IPS-20b (cell line): Measurements from ENCODE around the gene KIRREL3.

ENCODE experiments used
- H3K27ac ChIP-seq: one replicate; pipeline ENCODE4 v1.5.1; 2013; ENCODE audit warnings: low read length
- H3K27me3 ChIP-seq: 2 replicates; pipeline ENCODE4 v1.6.1; 2013; ENCODE audit warnings: mild to moderate bottlenecking, low read length, inconsistent platforms; ENCODE audit not compliant: insufficient read depth
- H3K36me3 ChIP-seq: 2 replicates; pipeline ENCODE4 v1.6.1; 2013; ENCODE audit warnings: low read depth, mild to moderate bottlenecking, inconsistent platforms, low read length, moderate library complexity; ENCODE audit not compliant: insufficient read depth
- H3K4me1 ChIP-seq: 2 replicates; pipeline ENCODE4 v1.6.1; 2013; ENCODE audit warnings: mild to moderate bottlenecking, control low read depth, inconsistent platforms, low read length, moderate library complexity; ENCODE audit not compliant: insufficient read depth
- H3K4me3 ChIP-seq: 2 replicates; pipeline ENCODE4 v1.5.1; 2013; ENCODE audit warnings: mild to moderate bottlenecking, low read length, inconsistent platforms
- H3K9ac ChIP-seq: 2 replicates; pipeline ENCODE4 v1.6.1; 2013; ENCODE audit warnings: low read depth, mild to moderate bottlenecking, inconsistent platforms, low read length, moderate library complexity
- H3K9me3 ChIP-seq: 2 replicates; pipeline ENCODE4 v1.6.1; 2013; ENCODE audit warnings: mild to moderate bottlenecking, low read depth, low read length, inconsistent platforms; ENCODE audit not compliant: insufficient read depth

KIRREL3 gene

GRCh38 chr11:126997196-126997595 lies 3.4 kb downstream of the KIRREL3 start:
- Histone ChIP-seq H3K9ac (no peak overlapping the region), H3K36me3 (no peaks in the 10 kb centered on the region), H3K27ac (no peak overlapping the region), H3K4me3 (no peak overlapping the region), H3K27me3 (peaks cover 95% of the 10 kb centered on the region), H3K4me1 (peaks cover 4% of the 10 kb centered on the region; the same call in 1 of the 2 replicates), H3K9me3 (no peaks in the 10 kb centered on the region)

GRCh38 chr11:126996036-126996804 lies 4.3 kb downstream of the KIRREL3 start:
- Histone ChIP-seq H3K9me3 (no peaks in the 10 kb centered on the region), H3K27ac (no peak overlapping the region), H3K4me3 (no peak overlapping the region), H3K9ac (no peak overlapping the region), H3K27me3 (peaks cover 95% of the 10 kb centered on the region), H3K36me3 (no peaks in the 10 kb centered on the region), H3K4me1 (peaks cover 4% of the 10 kb centered on the region; the same call in 1 of the 2 replicates)

GRCh38 chr11:126993599-126993998 lies 7.0 kb downstream of the KIRREL3 start:
- Histone ChIP-seq H3K4me3 (no peak overlapping the region), H3K36me3 (no peaks in the 10 kb centered on the region), H3K27ac (no peak overlapping the region), H3K27me3 (peaks cover 84% of the 10 kb centered on the region), H3K9ac (no peak overlapping the region), H3K4me1 (no peaks in the 10 kb centered on the region; the same call in 1 of the 2 replicates), H3K9me3 (no peaks in the 10 kb centered on the region)

DNA sequence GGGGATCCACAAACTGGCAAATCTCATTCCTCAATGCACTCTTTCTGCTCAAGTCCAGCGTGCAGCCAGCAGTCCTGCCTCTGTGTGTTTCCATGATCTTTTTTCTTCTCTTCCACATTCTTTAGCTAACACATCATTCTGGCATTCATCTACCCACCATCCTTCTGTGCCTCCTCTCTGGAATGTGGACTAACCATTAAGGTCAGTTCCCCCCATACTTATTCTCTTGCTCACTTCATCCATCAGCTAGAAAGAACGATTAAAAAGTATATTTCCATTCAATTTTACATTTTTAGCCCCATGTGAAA lies 7.8 kb downstream of the KIRREL3 start:
- Histone ChIP-seq H3K27ac (no peak overlapping the region), H3K9ac (no peak overlapping the region), H3K36me3 (no peaks in the 10 kb centered on the region)

GRCh38 chr11:126992065-126992803 lies 8.3 kb downstream of the KIRREL3 start:
- no peaks in the 10 kb centered on the region; the same call in 1 of the 2 replicates for H3K4me1 ChIP-seq
- no peak overlapping the region for H3K27ac ChIP-seq
- H3K4me3 ChIP-seq, result no peak overlapping the region
- no peaks in the 10 kb centered on the region for H3K36me3 ChIP-seq
- H3K9ac ChIP-seq, result no peak overlapping the region
- no peaks in the 10 kb centered on the region for H3K9me3 ChIP-seq
- peaks cover 70% of the 10 kb centered on the region; the same call in 1 of the 2 replicates for H3K27me3 ChIP-seq

More for the DNA sequence above, 7.8 kb downstream of the KIRREL3 start:
- peaks cover 75% of the 10 kb centered on the region for H3K27me3 ChIP-seq
- no peaks in the 10 kb centered on the region; the same call in 1 of the 2 replicates for H3K4me1 ChIP-seq
- H3K4me3 ChIP-seq, result no peak overlapping the region
- no peaks in the 10 kb centered on the region for H3K9me3 ChIP-seq

GRCh38 chr11:126991596-126991995 lies 9.0 kb downstream of the KIRREL3 start:
- H3K27ac ChIP-seq, result no peak overlapping the region
- no peak overlapping the region for H3K4me3 ChIP-seq

GRCh38 chr11:126990716-126991480 lies 9.7 kb downstream of the KIRREL3 start:
- Histone ChIP-seq H3K4me1 (no peaks in the 10 kb centered on the region; the same call in 1 of the 2 replicates), H3K36me3 (no peaks in the 10 kb centered on the region), H3K27ac (no peak overlapping the region), H3K27me3 (peaks cover 57% of the 10 kb centered on the region; the same call in 1 of the 2 replicates), H3K9ac (no peak overlapping the region), H3K4me3 (no peak overlapping the region), H3K9me3 (no peaks in the 10 kb centered on the region)

More at GRCh38 chr11:126991596-126991995, 9.0 kb downstream of the KIRREL3 start:
- no peak overlapping the region for H3K9ac ChIP-seq
- H3K4me1 ChIP-seq, result no peaks in the 10 kb centered on the region; the same call in 1 of the 2 replicates
- no peaks in the 10 kb centered on the region for H3K36me3 ChIP-seq
- H3K27me3 ChIP-seq, result peaks cover 64% of the 10 kb centered on the region; the same call in 1 of the 2 replicates
- H3K9me3 ChIP-seq, result no peaks in the 10 kb centered on the region

GRCh38 chr11:126989942-126990715 lies 10.4 kb downstream of the KIRREL3 start:
- Histone ChIP-seq H3K9ac (no peak overlapping the region; the same call in 1 of the 2 replicates), H3K9me3 (no peaks in the 10 kb centered on the region), H3K27me3 (peaks cover 51% of the 10 kb centered on the region; the same call in 1 of the 2 replicates), H3K4me1 (no peaks in the 10 kb centered on the region; the same call in 1 of the 2 replicates), H3K27ac (no peak overlapping the region), H3K36me3 (no peaks in the 10 kb centered on the region), H3K4me3 (peak overlapping the region; percentile 25; the same call in 1 of the 2 replicates)

GRCh38 chr11:126988655-126989054 lies 11.9 kb downstream of the KIRREL3 start:
- Histone ChIP-seq H3K27ac (no peak overlapping the region), H3K4me3 (no peak overlapping the region), H3K9me3 (no peaks in the 10 kb centered on the region), H3K4me1 (no peaks in the 10 kb centered on the region; the same call in 1 of the 2 replicates), H3K36me3 (no peaks in the 10 kb centered on the region), H3K9ac (no peak overlapping the region), H3K27me3 (peaks cover 38% of the 10 kb centered on the region; the same call in 1 of the 2 replicates)

- Histone ChIP-seq H3K27me3 (no peaks in the 10 kb centered on the region), H3K4me1 (peaks cover 14% of the 10 kb centered on the region; the same call in 1 of the 2 replicates), H3K9me3 (no peaks in the 10 kb centered on the region), H3K4me3 (no peak overlapping the region), H3K27ac (no peak overlapping the region), H3K36me3 (no peaks in the 10 kb centered on the region), H3K9ac (no peak overlapping the region)
Measured at GRCh38 chr11:126981635-126982034, 18.9 kb downstream of the KIRREL3 start.
